Neutrophil (primary cell): ENCODE data around the gene SOWAHA.

Experiments
- H3K27ac ChIP-seq: fragments of 200-600 bp; sonication (generic); 2 replicates; pipeline ENCODE4 v1.5.1; 2016; ENCODE audit warnings: mild to moderate bottlenecking, moderate library complexity
- H3K27me3 ChIP-seq: fragments of 200-600 bp; sonication (generic); 2 replicates; pipeline ENCODE4 v1.6.0; 2016; ENCODE audit warnings: mild to moderate bottlenecking
- H3K36me3 ChIP-seq: fragments of 200-600 bp; sonication (generic); 2 replicates; pipeline ENCODE4 v1.5.1; 2017
- H3K4me1 ChIP-seq, 2 experiments: fragments of 200-600 bp in 1 of 2; sonication (generic) in 1 of 2; 1 replicate in 1 of 2; 2 replicates in 1 of 2; pipeline versions ENCODE4 v1.5.1 to v1.6.1; 2013 to 2016; ENCODE audit warnings: low read depth in 1 of 2, low read length in 1 of 2, mild to moderate bottlenecking in 1 of 2, moderate library complexity in 1 of 2; ENCODE audit not compliant: control insufficient read depth in 1 of 2, insufficient read depth in 1 of 2
- H3K4me3 ChIP-seq, 2 experiments: fragments of 200-600 bp in 1 of 2; sonication (generic) in 1 of 2; 1 replicate in 1 of 2; 2 replicates in 1 of 2; pipeline ENCODE4 v1.5.1; 2013 to 2016; ENCODE audit warnings: low read depth in 1 of 2, low read length in 1 of 2, mild to moderate bottlenecking in 1 of 2, moderate library complexity in 1 of 2
- H3K9me3 ChIP-seq: fragments of 200-600 bp; sonication (generic); 2 replicates; pipeline ENCODE4 v1.5.1; 2016
- CTCF ChIP-seq: fragments of 200-600 bp; sonication (generic); IDR thresholded peaks from 2 replicates; pipeline ENCODE4 v1.5.1; 2016; ENCODE audit warnings: antibody characterized with exemption

The SOWAHA gene

GRCh38 chr5:132785864-132786263 lies 27.2 kb upstream of the SOWAHA start:
- Histone ChIP-seq H3K36me3 (no peaks in the 10 kb centered on the region), H3K27me3 (peaks cover 67% of the 10 kb centered on the region), H3K4me3 (no peak overlapping the region), H3K27ac (no peak overlapping the region), H3K9me3 (no peaks in the 10 kb centered on the region), H3K4me1 (no peaks in the 10 kb centered on the region)
- no peak for TF ChIP-seq CTCF

DNA sequence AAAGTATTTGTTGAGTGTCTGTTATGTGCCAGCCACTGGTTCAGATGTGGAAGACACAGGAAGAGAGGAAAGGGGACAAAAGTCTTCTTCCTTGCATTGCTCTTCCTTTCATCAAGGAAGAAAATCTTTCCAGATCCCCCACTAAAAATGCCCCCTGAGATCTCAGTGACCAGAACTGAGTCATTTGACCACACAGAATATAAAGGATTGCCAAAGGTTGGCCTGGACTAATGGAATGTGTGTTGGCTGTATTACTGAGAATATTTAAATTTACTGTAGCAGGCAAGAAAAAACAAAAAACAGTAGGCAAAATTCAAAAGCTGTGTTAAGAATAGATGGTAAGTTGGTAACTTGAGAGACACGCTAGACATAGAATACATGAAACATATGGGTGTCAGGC lies 26.0 kb upstream of the SOWAHA start:
- TF ChIP-seq CTCF: no peak
- H3K36me3 ChIP-seq: no peaks in the 10 kb centered on the region
- no peak overlapping the region for H3K4me3 ChIP-seq
- peaks cover 62% of the 10 kb centered on the region for H3K27me3 ChIP-seq
- H3K27ac ChIP-seq: no peak overlapping the region
- H3K4me1 ChIP-seq: no peaks in the 10 kb centered on the region
- H3K9me3 ChIP-seq: no peaks in the 10 kb centered on the region

- TF ChIP-seq CTCF: no peak
- H3K36me3 ChIP-seq: no peaks in the 10 kb centered on the region
Measured at GRCh38 chr5:132788508-132788907, 24.6 kb upstream of the SOWAHA start.

DNA sequence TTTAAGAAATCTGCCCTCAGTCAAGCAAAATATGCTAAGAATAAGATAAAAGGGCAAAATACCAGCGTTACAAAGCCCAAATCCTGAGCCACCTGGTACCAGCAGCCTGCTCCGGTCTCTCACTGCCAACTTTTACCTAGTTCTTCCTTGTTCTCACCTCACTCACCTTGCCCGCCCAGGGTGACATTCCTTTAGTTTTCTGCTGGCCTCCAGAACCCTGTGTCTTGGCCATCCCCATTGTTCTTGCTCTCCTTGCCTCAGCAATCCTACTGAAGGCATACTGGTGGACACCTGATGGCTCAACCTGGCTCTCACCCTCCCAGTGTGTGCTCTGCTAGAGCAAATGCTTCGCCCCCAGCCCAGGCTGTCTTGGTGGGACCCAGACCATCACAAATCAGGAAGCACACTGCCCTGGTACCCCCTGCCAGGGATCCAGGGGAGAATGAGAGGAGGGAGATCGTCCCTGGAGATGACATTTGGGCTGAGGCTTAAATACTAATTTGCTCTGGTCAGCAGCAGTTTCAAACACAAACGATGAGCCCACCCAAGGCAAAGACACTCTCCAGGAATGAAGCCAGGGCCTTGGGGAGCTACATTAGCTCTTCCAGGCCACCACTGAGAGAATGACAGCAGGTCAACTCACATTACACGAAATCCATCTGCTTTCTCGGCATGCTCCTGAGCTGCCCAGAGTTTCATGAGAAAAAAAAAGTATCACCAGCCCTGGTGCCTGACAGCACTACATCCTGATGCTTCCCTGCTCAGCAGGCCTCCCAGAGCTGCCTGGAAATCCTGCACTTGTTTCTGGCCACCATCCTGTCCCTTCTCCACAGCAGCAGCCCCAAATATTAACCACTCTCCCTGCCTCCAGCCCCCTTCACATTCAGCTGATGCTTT lies 23.9 kb upstream of the SOWAHA start:
- TF ChIP-seq CTCF: no peak
- Histone ChIP-seq H3K9me3 (no peaks in the 10 kb centered on the region), H3K27me3 (peaks cover 59% of the 10 kb centered on the region), H3K27ac (no peak overlapping the region), H3K4me3 (no peak overlapping the region), H3K4me1 (no peaks in the 10 kb centered on the region), H3K36me3 (no peaks in the 10 kb centered on the region)

More at GRCh38 chr5:132788508-132788907, 24.6 kb upstream of the SOWAHA start:
- no peak overlapping the region for H3K4me3 ChIP-seq
- H3K4me1 ChIP-seq: no peaks in the 10 kb centered on the region
- H3K27ac ChIP-seq: no peak overlapping the region
- H3K27me3 ChIP-seq: peaks cover 60% of the 10 kb centered on the region
- H3K9me3 ChIP-seq: no peaks in the 10 kb centered on the region

- H3K4me3 ChIP-seq: no peak overlapping the region
- no peaks in the 10 kb centered on the region for H3K9me3 ChIP-seq
- H3K36me3 ChIP-seq: no peaks in the 10 kb centered on the region
- TF ChIP-seq CTCF: no peak
- peaks cover 56% of the 10 kb centered on the region for H3K27me3 ChIP-seq
- H3K27ac ChIP-seq: no peak overlapping the region
- no peaks in the 10 kb centered on the region for H3K4me1 ChIP-seq
Measured at GRCh38 chr5:132790201-132790865, 22.8 kb upstream of the SOWAHA start.
